DMS53 (cell line): ENCODE measurements around the gene KRTAP10-11.

ENCODE experiments used
- DNase-seq: peaks from one replicate; lab custom pipeline; 2025; lab: John Stamatoyannopoulos, UW

The KRTAP10-11 gene

GRCh38 chr21:44696572-44696971, 50.4 kb downstream of the KRTAP10-11 start:
- DNase-seq: no peak
